Bronchial epithelial cell (primary cell): ENCODE measurements around the gene TTC27. TPM values are rescaled to one million over a fixed set of nuclear protein-coding genes. Genes with fewer than 3 reads are reported as not detected.

Experiments
- DNase-seq: peaks from one replicate; pipeline ENCODE4 v3.0.0-alpha.2; 2010; ENCODE audit warnings: low read depth
- FAIRE-seq: peaks from 2 replicates; lab custom pipeline; 2011; peaks lifted over from hg19 to GRCh38; lab: Jason Lieb, UNC
- H3K27me3 ChIP-seq: 2 replicates; pipeline ENCODE4 v1.5.1; 2011; ENCODE audit warnings: low read length; ENCODE audit not compliant: control insufficient read depth, insufficient read depth
- H3K36me3 ChIP-seq: 2 replicates; pipeline ENCODE4 v1.5.1; 2011; ENCODE audit warnings: low read length; ENCODE audit not compliant: control insufficient read depth, insufficient read depth
- H3K4me3 ChIP-seq: 2 replicates; pipeline ENCODE4 v1.5.1; 2011; ENCODE audit warnings: mild to moderate bottlenecking, low read depth, low read length, control low read depth
- CTCF ChIP-seq: IDR thresholded peaks from 2 replicates; pipeline ENCODE4 v1.5.1; 2011; ENCODE audit warnings: mild to moderate bottlenecking, moderate library complexity, low read length, control low read depth, inconsistent platforms; ENCODE audit not compliant: insufficient read depth, severe bottlenecking
- total RNA-seq: library from RNA; depleted of rRNA; stranded (reverse); fragments of >200 nt; gene quantifications from 2 replicates; pipeline ENCODE4 v1.2.1, GENCODE V29; 2014

Gene TTC27
- total RNA-seq, 1 donor from 2014 or later = 25.3 TPM

- Histone ChIP-seq H3K36me3 (no peaks in the 10 kb centered on the region), H3K4me3 (no peak overlapping the region), H3K27me3 (no peaks in the 10 kb centered on the region)
- FAIRE-seq = no peak
- no peak for TF ChIP-seq CTCF
- no peak for DNase-seq
These were observed 86.7 kb downstream of the TTC27 start for GRCh38 chr2:32714521-32714920.

GRCh38 chr2:32715391-32715841 is 87.6 kb downstream of the TTC27 start:
- TF ChIP-seq CTCF = no peak
- DNase-seq = peak; percentile 80
- Histone ChIP-seq H3K4me3 (no peak overlapping the region), H3K36me3 (no peaks in the 10 kb centered on the region), H3K27me3 (no peaks in the 10 kb centered on the region)
- FAIRE-seq = no peak

GRCh38 chr2:32715981-32716380 is 88.1 kb downstream of the TTC27 start:
- Histone ChIP-seq H3K36me3 (no peaks in the 10 kb centered on the region), H3K27me3 (no peaks in the 10 kb centered on the region), H3K4me3 (no peak overlapping the region)
- peak; percentile 93 for DNase-seq
- FAIRE-seq = no peak
- no peak for TF ChIP-seq CTCF

GRCh38 chr2:32716598-32716997 is 88.7 kb downstream of the TTC27 start:
- H3K4me3 ChIP-seq = no peak overlapping the region
- FAIRE-seq = no peak

GRCh38 chr2:32718752-32719151 is 90.9 kb downstream of the TTC27 start:
- FAIRE-seq = no peak

More at GRCh38 chr2:32716598-32716997, 88.7 kb downstream of the TTC27 start:
- TF ChIP-seq CTCF = no peak
- Histone ChIP-seq H3K27me3 (no peaks in the 10 kb centered on the region), H3K36me3 (no peaks in the 10 kb centered on the region)
- no peak for DNase-seq

More at GRCh38 chr2:32718752-32719151, 90.9 kb downstream of the TTC27 start:
- Histone ChIP-seq H3K27me3 (no peaks in the 10 kb centered on the region), H3K36me3 (no peaks in the 10 kb centered on the region), H3K4me3 (no peak overlapping the region)
- no peak for TF ChIP-seq CTCF
- DNase-seq = no peak
